HG03469 (cell line): ENCODE data around the gene PTPRR.

Experiments
- ATAC-seq: cut with Tn5 transposase; IDR thresholded peaks from one replicate; pipeline ENCODE4 v1.9.1; 2021; ENCODE audit warnings: mild to moderate bottlenecking, moderate library complexity, moderate number of reproducible peaks; ENCODE audit not compliant: unreplicated experiment

Gene PTPRR

GRCh38 chr12:70918321-70918720, 2.2 kb downstream of the PTPRR start:
- no peak for ATAC-seq

DNA sequence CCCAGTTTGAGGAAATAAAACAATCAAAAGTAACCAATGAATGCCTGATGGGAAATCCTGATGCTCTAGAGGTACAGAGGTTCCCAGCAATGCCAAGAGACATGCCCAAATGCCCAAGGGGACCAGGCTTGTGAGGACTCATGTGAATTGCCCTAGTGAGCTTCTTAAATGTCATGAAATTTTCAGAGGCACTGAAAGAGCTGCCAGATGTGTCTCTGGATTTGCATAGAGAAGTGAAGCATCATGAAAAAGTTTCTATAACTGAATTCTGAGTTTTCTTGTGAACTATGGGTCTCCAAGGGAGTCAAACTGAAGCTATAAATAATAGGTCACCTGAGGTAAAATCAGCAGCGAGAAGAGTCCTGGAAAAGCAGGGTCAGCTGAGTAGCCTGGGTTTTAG, 9.9 kb downstream of the PTPRR start:
- no peak for ATAC-seq

GRCh38 chr12:70908978-70909377, 11.6 kb downstream of the PTPRR start:
- no peak for ATAC-seq

DNA sequence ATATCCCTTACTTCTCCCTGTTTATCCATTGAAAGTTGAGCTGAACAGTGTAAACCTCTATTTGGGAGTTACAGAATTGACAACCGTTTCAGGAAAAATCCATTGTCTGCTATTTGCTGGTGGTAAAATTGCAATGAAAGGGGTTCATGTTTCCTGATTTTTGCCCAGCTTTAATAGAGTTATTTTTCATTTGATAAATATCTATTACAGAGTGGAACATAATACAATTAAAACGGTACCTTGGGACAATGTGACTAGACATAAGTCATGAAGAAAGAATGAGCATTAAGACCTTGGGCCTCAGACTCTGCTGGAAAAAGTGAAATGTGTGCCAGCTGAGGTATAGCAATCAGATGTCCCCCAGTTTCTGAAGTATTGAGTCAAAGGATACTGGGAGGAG, 13.1 kb downstream of the PTPRR start:
- ATAC-seq, result no peak

- ATAC-seq, result no peak
Observed at GRCh38 chr12:70895956-70896355, 24.6 kb downstream of the PTPRR start.

- ATAC-seq, result no peak
Observed at GRCh38 chr12:70892593-70892992, 27.9 kb downstream of the PTPRR start.

GRCh38 chr12:70890895-70891832, 29.4 kb downstream of the PTPRR start:
- no peak for ATAC-seq

DNA sequence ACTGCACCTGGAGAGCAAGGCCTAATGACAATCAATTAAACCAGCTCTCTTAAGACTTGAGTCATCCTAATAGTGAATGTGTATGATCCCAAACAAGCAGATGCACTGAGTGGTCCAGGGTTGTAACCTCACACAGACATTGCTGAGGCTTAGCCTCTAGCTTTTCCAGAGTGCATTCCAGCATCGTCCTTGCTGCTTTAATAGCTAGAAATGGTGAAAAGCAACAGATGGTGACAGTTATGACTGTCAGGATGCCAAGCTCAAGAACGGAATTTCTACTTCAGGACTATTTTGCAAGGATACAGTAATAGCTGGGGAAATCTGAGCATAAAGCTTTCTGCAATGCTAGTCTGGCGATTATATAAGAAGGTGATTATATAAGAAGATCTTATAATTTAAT, 34.6 kb downstream of the PTPRR start:
- ATAC-seq, result no peak

DNA sequence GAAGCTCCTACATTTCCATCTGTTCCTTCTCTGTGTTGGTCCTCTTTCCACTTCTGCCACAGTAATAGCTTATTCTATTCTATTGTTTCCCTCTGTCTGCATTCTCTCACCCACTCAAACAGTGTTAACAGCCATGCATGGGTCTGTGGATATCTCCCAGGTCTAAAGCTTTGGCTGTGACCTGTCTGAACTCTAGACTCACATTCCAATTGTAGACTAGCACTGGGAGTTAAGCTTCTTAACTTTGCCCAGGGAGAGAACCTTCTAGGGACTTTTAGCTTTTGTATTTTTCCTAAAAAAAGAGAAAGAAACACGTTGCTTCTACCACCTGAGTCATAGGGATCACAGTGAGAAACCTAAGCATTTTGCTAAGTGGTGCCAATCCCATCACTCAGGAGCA, 36.7 kb downstream of the PTPRR start:
- no peak for ATAC-seq

DNA sequence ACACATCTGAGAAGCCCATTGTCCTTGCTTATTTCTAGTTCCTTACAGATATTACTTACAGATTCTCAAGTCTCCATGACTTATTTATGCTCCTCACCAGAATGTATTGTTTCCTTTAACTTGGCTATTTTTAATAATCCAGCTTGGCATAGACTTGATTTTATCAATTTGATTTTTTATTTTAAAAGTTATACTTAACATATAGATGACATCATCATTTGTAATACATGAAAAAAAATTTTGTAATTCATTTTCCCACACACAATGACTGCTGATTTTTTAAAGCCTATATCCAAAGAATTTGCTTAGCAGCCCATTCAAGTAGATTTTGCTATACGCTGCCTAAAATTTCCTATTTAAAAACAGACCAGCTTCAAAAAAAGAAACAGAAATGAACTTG, 39.8 kb downstream of the PTPRR start:
- no peak for ATAC-seq

- no peak for ATAC-seq
Observed at GRCh38 chr12:70876952-70877351, 43.6 kb downstream of the PTPRR start.

GRCh38 chr12:70875628-70876027, 44.9 kb downstream of the PTPRR start:
- no peak for ATAC-seq

- no peak for ATAC-seq
Observed at GRCh38 chr12:70854881-70855568, 65.5 kb downstream of the PTPRR start.

DNA sequence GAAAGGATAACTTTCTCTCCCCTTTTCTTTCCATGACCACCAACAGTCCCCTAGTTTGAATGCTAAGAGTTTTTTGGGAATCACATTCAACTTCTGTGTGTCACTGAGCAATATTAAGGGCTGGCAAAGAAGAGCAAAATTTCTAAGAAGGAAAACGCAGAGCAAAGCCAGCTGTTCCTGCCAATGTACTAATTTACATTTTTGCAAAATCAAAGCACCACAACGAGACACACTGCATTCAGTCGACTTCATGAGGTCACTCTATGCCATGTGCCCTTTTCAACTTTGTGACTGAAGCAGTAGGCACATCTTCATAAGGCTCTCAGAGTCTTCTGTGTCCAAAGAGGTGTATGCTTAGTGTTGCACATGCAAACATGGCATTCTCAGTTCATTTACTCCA, 66.4 kb downstream of the PTPRR start:
- ATAC-seq, result no peak

DNA sequence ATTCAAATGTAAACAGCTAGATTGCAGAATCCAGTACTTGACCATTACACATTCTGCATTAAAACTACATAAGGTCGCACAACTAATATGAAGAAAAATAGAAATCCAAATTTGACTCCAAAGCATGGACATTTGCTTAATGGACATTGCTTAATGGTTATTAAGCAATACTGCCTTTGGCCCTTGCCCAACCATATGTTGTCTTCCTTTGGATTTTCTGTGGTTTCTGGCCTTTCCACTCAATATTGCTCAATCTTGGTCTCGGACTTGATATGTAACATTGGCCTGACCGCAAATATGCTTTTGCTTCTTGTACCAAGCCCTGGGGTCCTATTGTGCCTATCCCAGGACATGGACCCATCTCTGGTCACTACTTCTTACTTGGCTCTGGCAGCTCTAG, 67.2 kb downstream of the PTPRR start:
- no peak for ATAC-seq

DNA sequence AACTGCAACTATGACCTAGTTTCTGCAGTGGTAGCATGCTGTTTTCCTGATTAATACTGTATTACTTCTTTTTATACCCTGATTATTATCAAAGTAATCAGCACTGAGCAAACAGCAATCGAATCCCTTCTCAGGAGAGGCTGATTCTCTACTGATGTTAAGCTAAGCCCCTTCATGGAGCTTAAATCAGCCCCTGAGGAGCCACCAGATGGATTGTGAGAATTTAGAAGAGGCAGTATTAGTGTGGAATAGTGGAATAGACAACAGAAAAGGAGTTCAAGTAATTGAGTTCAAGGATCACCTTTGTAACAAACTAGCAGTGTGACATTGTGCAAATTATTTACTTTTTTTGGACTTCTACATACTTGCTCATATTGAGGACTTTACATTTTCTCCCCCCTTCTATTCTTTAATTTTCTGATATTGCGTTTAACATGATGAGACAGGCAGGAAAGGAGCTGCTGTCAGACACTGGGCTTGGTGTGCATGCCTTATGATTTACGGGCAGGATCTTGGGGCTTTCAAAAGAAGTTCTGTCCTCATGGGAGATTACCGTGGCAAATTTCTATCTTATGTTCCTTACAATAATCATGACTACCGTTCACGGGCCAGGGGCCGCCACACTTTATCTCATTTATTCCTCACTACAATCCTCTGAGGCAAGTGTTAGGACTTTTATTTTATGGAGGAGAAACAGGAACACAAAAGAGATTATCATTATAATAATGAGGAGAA, 68.0 kb downstream of the PTPRR start:
- no peak for ATAC-seq

DNA sequence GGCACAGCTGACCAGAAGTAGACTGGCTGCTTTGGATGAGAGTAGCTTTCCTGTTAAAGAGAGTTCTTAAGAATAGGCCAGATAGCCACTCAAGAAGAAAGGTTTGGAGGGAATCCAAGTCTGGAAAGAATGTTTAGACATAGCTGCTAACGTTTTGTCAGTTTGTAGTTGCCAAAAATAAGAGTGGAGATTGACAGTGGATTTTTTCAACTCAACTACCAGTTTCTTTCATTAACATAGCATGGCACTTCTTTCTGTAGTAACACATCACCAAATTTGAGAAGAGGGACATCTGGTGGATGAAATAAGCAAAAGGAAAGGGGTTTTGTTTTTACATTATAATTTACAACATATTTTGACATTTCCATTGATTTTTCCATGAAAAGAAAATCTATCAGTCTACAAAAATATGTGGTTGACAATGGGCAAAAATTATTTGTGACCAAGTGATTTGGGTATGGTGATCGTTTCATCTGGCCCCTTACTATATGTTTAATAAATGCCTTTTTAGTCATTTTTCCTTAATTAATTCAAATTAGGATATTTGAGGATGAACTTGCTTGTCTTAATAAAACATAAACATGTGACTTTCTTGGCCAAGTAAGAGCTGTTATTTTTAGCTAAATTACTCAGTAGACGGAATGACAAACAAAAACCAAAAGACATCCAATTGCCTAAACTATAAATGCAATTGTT, 71.1 kb downstream of the PTPRR start:
- no peak for ATAC-seq

- no peak for ATAC-seq
Observed at GRCh38 chr12:70847871-70848270, 72.7 kb downstream of the PTPRR start.

DNA sequence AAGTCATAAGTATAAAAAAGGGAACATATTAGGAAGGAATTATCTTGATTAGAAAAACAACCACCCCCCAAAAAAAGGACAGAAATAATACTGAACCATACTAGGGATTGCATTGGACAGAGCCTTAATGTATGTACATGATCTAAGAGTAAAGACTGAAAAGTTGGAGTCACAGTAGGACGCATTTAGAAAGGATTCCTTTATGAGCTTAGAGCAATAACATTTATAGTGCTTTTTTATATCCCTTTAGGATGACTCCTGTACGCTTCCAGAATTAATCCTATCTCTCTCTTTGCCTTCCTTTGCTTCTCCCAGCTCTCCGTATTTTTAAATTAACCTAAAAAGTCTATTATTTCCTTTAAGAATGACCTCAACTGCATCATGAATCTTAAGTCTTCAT, 75.3 kb downstream of the PTPRR start:
- no peak for ATAC-seq

GRCh38 chr12:70843363-70843762, 77.2 kb downstream of the PTPRR start:
- no peak for ATAC-seq

DNA sequence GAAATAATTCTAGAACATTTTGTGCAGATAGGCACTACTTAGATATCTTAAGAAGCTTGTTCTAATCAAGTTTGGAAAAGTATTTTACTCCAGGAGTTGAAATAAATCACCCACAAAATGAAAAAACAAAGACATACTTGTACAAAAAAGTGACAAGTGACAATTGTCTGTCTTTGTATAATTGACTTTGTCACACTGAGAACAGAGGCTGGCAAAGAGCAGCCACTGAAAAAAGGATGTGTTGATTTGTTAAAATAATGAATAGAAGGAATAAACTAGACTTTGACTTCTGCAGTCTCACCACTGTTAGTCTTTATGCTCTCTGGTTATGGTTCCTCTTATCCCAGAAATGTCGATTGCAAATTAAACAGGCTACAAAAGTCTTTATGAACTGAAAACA, 77.6 kb downstream of the PTPRR start:
- no peak for ATAC-seq
